K562 (cell line): ENCODE measurements around the gene SLC38A10. TPM values are rescaled to one million over a fixed set of nuclear protein-coding genes. Genes with fewer than 3 reads are reported as not detected.

ENCODE experiments used
- CBX2 ChIP-seq: fragments of 200-600 bp; sonication (generic); IDR thresholded peaks from one replicate; pipeline ENCODE4 v1.6.1; 2012; ENCODE audit warnings: mild to moderate bottlenecking, low read length, inconsistent platforms; ENCODE audit not compliant: insufficient read depth, poor library complexity, severe bottlenecking
- CC2D1A ChIP-seq: fragments of 450-650 bp; IDR thresholded peaks from 2 replicates; pipeline ENCODE4 v1.6.1; 2017; ENCODE audit warnings: mild to moderate bottlenecking
- ELF4 ChIP-seq: fragments of 450-650 bp; formaldehyde crosslinking; IDR thresholded peaks from 2 replicates; pipeline ENCODE4 v1.4.0; 2022; ENCODE audit warnings: missing genetic modification characterization
- FOXA3 ChIP-seq, 2 experiments: fragments of 450-650 bp in 1 of 2; sonication (generic) in 1 of 2; formaldehyde crosslinking; IDR thresholded peaks in 1 of 2; conservative IDR thresholded peaks in 1 of 2; 2 replicates each; pipeline versions ENCODE4 v1.4.0 to v1.8.0; 2020 to 2022; ENCODE audit warnings: mild to moderate bottlenecking in 2 of 2, missing genetic modification reagents in 1 of 2
- FOXP1 ChIP-seq: sonication (generic); formaldehyde crosslinking; IDR thresholded peaks from 2 replicates; pipeline ENCODE4 v1.8.0; 2022; ENCODE audit warnings: mild to moderate bottlenecking, missing genetic modification reagents
- MTA1 ChIP-seq: fragments of 450-650 bp; IDR thresholded peaks from 2 replicates; pipeline ENCODE4 v1.6.1; 2017; ENCODE audit warnings: borderline replicate concordance
- NELFE ChIP-seq: IDR thresholded peaks from 2 replicates; pipeline ENCODE4 v1.6.1; 2011; ENCODE audit warnings: mild to moderate bottlenecking; ENCODE audit not compliant: insufficient read depth, insufficient read length
- NFIC ChIP-seq: fragments of 450-650 bp; IDR thresholded peaks from 2 replicates; pipeline ENCODE4 v1.6.1; 2017; ENCODE audit warnings: mild to moderate bottlenecking, inconsistent platforms
- PCBP2 ChIP-seq: fragments of 200-400 bp; formaldehyde crosslinking; IDR thresholded peaks from 2 replicates; pipeline ENCODE4 v1.6.1; 2018; ENCODE audit warnings: low read length, low read depth, mild to moderate bottlenecking, moderate library complexity; ENCODE audit not compliant: poor library complexity, severe bottlenecking
- PHB ChIP-seq: fragments of 250-450 bp; sonication (Bioruptor Pico); IDR thresholded peaks from 2 replicates; pipeline ENCODE4 v1.5.0; 2021
- PPARD ChIP-seq: fragments of 250-450 bp; sonication (Bioruptor Pico); IDR thresholded peaks from 2 replicates; pipeline ENCODE4 v1.8.0; 2022; ENCODE audit warnings: inconsistent platforms, mild to moderate bottlenecking, moderate library complexity
- RFX5 ChIP-seq: IDR thresholded peaks from 2 replicates; pipeline ENCODE4 v1.6.1; 2011; ENCODE audit warnings: low read depth, mild to moderate bottlenecking, improper control_type of control experiment, low read length
- SMAD3 ChIP-seq: fragments of 450-650 bp; formaldehyde crosslinking; conservative IDR thresholded peaks from 2 replicates; pipeline ENCODE4 v1.4.0; 2020; ENCODE audit warnings: mild to moderate bottlenecking
- SMARCA5 ChIP-seq: fragments of 450-650 bp; IDR thresholded peaks from 2 replicates; pipeline ENCODE4 v1.6.1; 2016
- TAF15 ChIP-seq: fragments of 200-400 bp; formaldehyde crosslinking; IDR thresholded peaks from 2 replicates; pipeline ENCODE4 v1.6.1; 2017; ENCODE audit warnings: mild to moderate bottlenecking, low read depth, low read length, moderate library complexity
- TARDBP ChIP-seq: fragments of 450-650 bp; IDR thresholded peaks from 2 replicates; pipeline ENCODE4 v1.6.1; 2016
- TEAD4 ChIP-seq, 2 experiments: sonication (generic) in 1 of 2; formaldehyde crosslinking in 1 of 2; IDR thresholded peaks; 2 replicates each; pipeline versions ENCODE4 v1.6.1 to v1.8.0; 2012 to 2022; ENCODE audit warnings: borderline replicate concordance in 1 of 2, inconsistent platforms in 1 of 2, low read length in 1 of 2, mild to moderate bottlenecking in 1 of 2, missing genetic modification reagents in 1 of 2
- XRCC4 ChIP-seq: IDR thresholded peaks from one replicate; pipeline ENCODE4 v1.6.1; 2011; ENCODE audit not compliant: insufficient read depth, insufficient read length; ENCODE audit errors: extremely low read depth
- ZFP36 ChIP-seq: fragments of 150-350 bp; IDR thresholded peaks from 2 replicates; pipeline ENCODE4 v1.6.1; 2018; ENCODE audit warnings: low read length, low read depth; ENCODE audit not compliant: partially characterized antibody
- ZNF586 ChIP-seq: fragments of 450-650 bp; formaldehyde crosslinking; conservative IDR thresholded peaks from 2 replicates; pipeline ENCODE4 v1.4.0; 2020; ENCODE audit warnings: mild to moderate bottlenecking, moderate library complexity
- polyA plus RNA-seq, 8 experiments: library from polyadenylated mRNA; depleted of rRNA in 4 of 8; stranded (reverse) in 5 of 8; unstranded in 3 of 8; fragments of >200 nt; fragmentation: Nextera tagmentation in 2 of 8; fragmentation: Illumina TruSeq in 1 of 8; extraction: Ambion mirVana in 2 of 8; extraction: Trizol in 1 of 8; gene quantifications; 2 replicates each; pipeline versions ENCODE4 v1.2.1 to v1.2.3, GENCODE V29; 2011 to 2014; ENCODE audit warnings: inconsistent platforms in 1 of 8, missing spikeins in 1 of 8
- total RNA-seq, 7 experiments: library from RNA; depleted of rRNA in 6 of 7; stranded (reverse); fragments of >200 nt in 6 of 7; fragmentation: Illumina TruSeq in 2 of 7; extraction: Trizol in 2 of 7; gene quantifications; 2 replicates each; pipeline versions ENCODE4 v1.2.1 to v1.2.3, GENCODE V29; 2011 to 2021; ENCODE audit warnings: low replicate concordance in 1 of 7
- TF ChIP-seq, protein P1 (sequence below): fragments of 250-450 bp; sonication (Bioruptor Pico); IDR thresholded peaks from 2 replicates; pipeline ENCODE4 v1.4.0; 2020; ENCODE audit warnings: mild to moderate bottlenecking, moderate library complexity
- TF ChIP-seq, protein P2 (sequence below): fragments of 450-650 bp; formaldehyde crosslinking; IDR thresholded peaks from 2 replicates; pipeline ENCODE4 v1.4.0; 2020; ENCODE audit warnings: mild to moderate bottlenecking, moderate library complexity
- TF ChIP-seq, protein P3 (sequence below): sonication (generic); formaldehyde crosslinking; IDR thresholded peaks from 2 replicates; pipeline ENCODE4 v1.8.0; 2022; ENCODE audit warnings: missing genetic modification reagents, mild to moderate bottlenecking, borderline replicate concordance

Gene SLC38A10
- total and polyA plus RNA-seq, 9 of the 15 experiments (the other 6 are each of a cell fraction or from before 2014, with no cell fraction given), result 0.45 to 54.2 (median 13.8) TPM

- TF ChIP-seq FOXP1 (CRISPR knock-in tag) (no peak), TAF15 (no peak), ZNF586 (no peak), PPARD (CRISPR knock-in tag) (no peak), NFIC (no peak), TEAD4 (IDR thresholded peaks at IDR 0.05; ENCODE audit: low read length) (0 out of 2 replicates have a peak, but pooled peaks have one; percentile 6), TEAD4 (CRISPR knock-in tag; IDR thresholded peaks at IDR 0.05; ENCODE audit: borderline replicate concordance) (no peak), RFX5 (no peak), FOXA3 (CRISPR knock-in tag; conservative IDR thresholded peaks at IDR 0.05 in 1 of 2, IDR thresholded peaks at IDR 0.05 in 1 of 2) (no peak), CC2D1A (no peak), SMARCA5 (no peak), PCBP2 (no peak), SMAD3 (CRISPR knock-in tag) (no peak), MTA1 (no peak; the same call in 1 of the 2 replicates), ELF4 (CRISPR knock-in tag) (no peak), XRCC4 (no peak), NELFE (no peak), ZFP36 (no peak), TARDBP (no peak; the same call in 1 of the 2 replicates), CBX2 (no peak), PHB (no peak)
- TF ChIP-seq, protein P1, sequence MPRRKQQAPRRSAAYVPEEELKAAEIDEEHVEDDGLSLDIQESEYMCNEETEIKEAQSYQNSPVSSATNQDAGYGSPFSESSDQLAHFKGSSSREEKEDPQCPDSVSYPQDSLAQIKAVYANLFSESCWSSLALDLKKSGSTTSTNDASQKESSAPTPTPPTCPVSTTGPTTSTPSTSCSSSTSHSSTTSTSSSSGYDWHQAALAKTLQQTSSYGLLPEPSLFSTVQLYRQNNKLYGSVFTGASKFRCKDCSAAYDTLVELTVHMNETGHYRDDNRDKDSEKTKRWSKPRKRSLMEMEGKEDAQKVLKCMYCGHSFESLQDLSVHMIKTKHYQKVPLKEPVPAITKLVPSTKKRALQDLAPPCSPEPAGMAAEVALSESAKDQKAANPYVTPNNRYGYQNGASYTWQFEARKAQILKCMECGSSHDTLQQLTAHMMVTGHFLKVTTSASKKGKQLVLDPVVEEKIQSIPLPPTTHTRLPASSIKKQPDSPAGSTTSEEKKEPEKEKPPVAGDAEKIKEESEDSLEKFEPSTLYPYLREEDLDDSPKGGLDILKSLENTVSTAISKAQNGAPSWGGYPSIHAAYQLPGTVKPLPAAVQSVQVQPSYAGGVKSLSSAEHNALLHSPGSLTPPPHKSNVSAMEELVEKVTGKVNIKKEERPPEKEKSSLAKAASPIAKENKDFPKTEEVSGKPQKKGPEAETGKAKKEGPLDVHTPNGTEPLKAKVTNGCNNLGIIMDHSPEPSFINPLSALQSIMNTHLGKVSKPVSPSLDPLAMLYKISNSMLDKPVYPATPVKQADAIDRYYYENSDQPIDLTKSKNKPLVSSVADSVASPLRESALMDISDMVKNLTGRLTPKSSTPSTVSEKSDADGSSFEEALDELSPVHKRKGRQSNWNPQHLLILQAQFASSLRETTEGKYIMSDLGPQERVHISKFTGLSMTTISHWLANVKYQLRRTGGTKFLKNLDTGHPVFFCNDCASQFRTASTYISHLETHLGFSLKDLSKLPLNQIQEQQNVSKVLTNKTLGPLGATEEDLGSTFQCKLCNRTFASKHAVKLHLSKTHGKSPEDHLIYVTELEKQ (CRISPR knock-in tag), result no peak
- TF ChIP-seq, protein P2, sequence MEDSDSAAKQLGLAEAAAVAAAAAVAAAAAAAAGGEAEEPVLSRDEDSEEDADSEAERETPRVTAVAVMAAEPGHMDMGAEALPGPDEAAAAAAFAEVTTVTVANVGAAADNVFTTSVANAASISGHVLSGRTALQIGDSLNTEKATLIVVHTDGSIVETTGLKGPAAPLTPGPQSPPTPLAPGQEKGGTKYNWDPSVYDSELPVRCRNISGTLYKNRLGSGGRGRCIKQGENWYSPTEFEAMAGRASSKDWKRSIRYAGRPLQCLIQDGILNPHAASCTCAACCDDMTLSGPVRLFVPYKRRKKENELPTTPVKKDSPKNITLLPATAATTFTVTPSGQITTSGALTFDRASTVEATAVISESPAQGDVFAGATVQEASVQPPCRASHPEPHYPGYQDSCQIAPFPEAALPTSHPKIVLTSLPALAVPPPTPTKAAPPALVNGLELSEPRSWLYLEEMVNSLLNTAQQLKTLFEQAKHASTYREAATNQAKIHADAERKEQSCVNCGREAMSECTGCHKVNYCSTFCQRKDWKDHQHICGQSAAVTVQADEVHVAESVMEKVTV (CRISPR knock-in tag), result no peak
- TF ChIP-seq, protein P3, sequence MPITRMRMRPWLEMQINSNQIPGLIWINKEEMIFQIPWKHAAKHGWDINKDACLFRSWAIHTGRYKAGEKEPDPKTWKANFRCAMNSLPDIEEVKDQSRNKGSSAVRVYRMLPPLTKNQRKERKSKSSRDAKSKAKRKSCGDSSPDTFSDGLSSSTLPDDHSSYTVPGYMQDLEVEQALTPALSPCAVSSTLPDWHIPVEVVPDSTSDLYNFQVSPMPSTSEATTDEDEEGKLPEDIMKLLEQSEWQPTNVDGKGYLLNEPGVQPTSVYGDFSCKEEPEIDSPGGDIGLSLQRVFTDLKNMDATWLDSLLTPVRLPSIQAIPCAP (CRISPR knock-in tag), result no peak
Measured at GRCh38 chr17:81222906-81223761, 72.0 kb downstream of the SLC38A10 start, which contains the start of gene CEP131 (continued).
